HUES64 (cell line): ENCODE measurements around the gene LSM6. TPM values are rescaled to one million over a fixed set of nuclear protein-coding genes. Genes with fewer than 3 reads are reported as not detected.

ENCODE experiments used
- H3K27ac ChIP-seq: 2 replicates; pipeline ENCODE4 v1.7.0; 2013; ENCODE audit warnings: low read depth, low read length, inconsistent platforms
- H3K27me3 ChIP-seq: 2 replicates; pipeline ENCODE4 v1.6.1; 2013; ENCODE audit warnings: mild to moderate bottlenecking, low read length; ENCODE audit not compliant: insufficient read depth
- H3K36me3 ChIP-seq: 2 replicates; pipeline ENCODE4 v1.6.1; 2013; ENCODE audit warnings: mild to moderate bottlenecking, low read length; ENCODE audit not compliant: insufficient read depth
- H3K4me1 ChIP-seq: 2 replicates; pipeline ENCODE4 v1.6.1; 2013; ENCODE audit warnings: mild to moderate bottlenecking, low read length, moderate library complexity; ENCODE audit not compliant: insufficient read depth
- H3K4me3 ChIP-seq: 2 replicates; pipeline ENCODE4 v1.5.1; 2013; ENCODE audit warnings: mild to moderate bottlenecking, low read length, moderate library complexity
- H3K9ac ChIP-seq: 2 replicates; pipeline ENCODE4 v1.6.1; 2013; ENCODE audit warnings: mild to moderate bottlenecking, low read depth, low read length
- H3K9me3 ChIP-seq: 2 replicates; pipeline ENCODE4 v1.6.1; 2013; ENCODE audit warnings: low read depth, low read length; ENCODE audit not compliant: insufficient read depth
- WGBS: fragments of 150-250, 120-280 bp; methylation state at CpG from one replicate; pipeline ENCODE4 v1.1.7; 2013; ENCODE audit warnings: missing lambda C conversion rate; 5-methylcytosine and 5-hydroxymethylcytosine counted together
- polyA plus RNA-seq, 2 experiments: library from polyadenylated mRNA; stranded (reverse); fragments of 50-300 nt; gene quantifications; one replicate each; pipeline ENCODE4 v1.2.3, GENCODE V29; 2013

LSM6 gene
- polyA plus RNA-seq (2013, experiment 1 of 2) = 67.2 TPM
- polyA plus RNA-seq (2013, experiment 2 of 2) = 78.7 TPM

- H3K4me3 ChIP-seq = peak within 1 kb of the TSS; percentile 92
- no peaks in the 10 kb centered on the region for H3K27me3 ChIP-seq
- WGBS = under 1% methylated on average over 75 of the region's 75 CpGs
- peak within 1 kb of the TSS; percentile 81 for H3K27ac ChIP-seq
- H3K4me1 ChIP-seq = peaks cover 17% of the 10 kb centered on the region
- H3K9me3 ChIP-seq = no peaks in the 10 kb centered on the region
- H3K36me3 ChIP-seq = peaks cover 4% of the 10 kb centered on the region; the same call in 1 of the 2 replicates
- peak within 1 kb of the TSS; percentile 94 for H3K9ac ChIP-seq
Measured at GRCh38 chr4:146175541-146176453, at the start of gene LSM6. LSM6 (plus strand) TSS chr4:146175718; CDS start chr4:146182922, 7,204 bp downstream.

GRCh38 chr4:146132445-146132844 lies 43.1 kb upstream of the LSM6 start:
- Histone ChIP-seq H3K4me3 (no peak overlapping the region), H3K4me1 (no peaks in the 10 kb centered on the region)

GRCh38 chr4:146134761-146135445 lies 40.6 kb upstream of the LSM6 start:
- Histone ChIP-seq H3K27me3 (no peaks in the 10 kb centered on the region), H3K9me3 (no peaks in the 10 kb centered on the region), H3K9ac (no peak overlapping the region), H3K4me1 (no peaks in the 10 kb centered on the region), H3K4me3 (no peak overlapping the region), H3K36me3 (no peaks in the 10 kb centered on the region), H3K27ac (no peak overlapping the region)
- WGBS = 82% methylated on average over 8 of the region's 8 CpGs

More at GRCh38 chr4:146132445-146132844, 43.1 kb upstream of the LSM6 start:
- H3K9me3 ChIP-seq = no peaks in the 10 kb centered on the region
- no peaks in the 10 kb centered on the region for H3K27me3 ChIP-seq
- no peak overlapping the region for H3K9ac ChIP-seq
- no peak overlapping the region for H3K27ac ChIP-seq
- 94% methylated on average over 7 of the region's 7 CpGs for WGBS
- no peaks in the 10 kb centered on the region for H3K36me3 ChIP-seq

- no peaks in the 10 kb centered on the region for H3K36me3 ChIP-seq
- no peaks in the 10 kb centered on the region for H3K9me3 ChIP-seq
- no peak overlapping the region for H3K27ac ChIP-seq
- no peak overlapping the region for H3K9ac ChIP-seq
- no peaks in the 10 kb centered on the region for H3K27me3 ChIP-seq
- WGBS = 93% methylated on average over 2 of the region's 2 CpGs
- H3K4me3 ChIP-seq = no peak overlapping the region
- no peaks in the 10 kb centered on the region for H3K4me1 ChIP-seq
Measured at GRCh38 chr4:146135941-146136340, 39.6 kb upstream of the LSM6 start.

- H3K9ac ChIP-seq = no peak overlapping the region
- no peaks in the 10 kb centered on the region for H3K4me1 ChIP-seq
- H3K4me3 ChIP-seq = no peak overlapping the region
- H3K36me3 ChIP-seq = no peaks in the 10 kb centered on the region
- no peaks in the 10 kb centered on the region for H3K27me3 ChIP-seq
- no peak overlapping the region for H3K27ac ChIP-seq
- no peaks in the 10 kb centered on the region for H3K9me3 ChIP-seq
Measured at GRCh38 chr4:146142768-146143167, 32.8 kb upstream of the LSM6 start.

- no peaks in the 10 kb centered on the region for H3K4me1 ChIP-seq
- no peak overlapping the region for H3K4me3 ChIP-seq
- H3K36me3 ChIP-seq = no peaks in the 10 kb centered on the region
- H3K27ac ChIP-seq = no peak overlapping the region
- WGBS = 99% methylated on average over 3 of the region's 3 CpGs
- H3K9me3 ChIP-seq = no peaks in the 10 kb centered on the region
- H3K9ac ChIP-seq = no peak overlapping the region
- no peaks in the 10 kb centered on the region for H3K27me3 ChIP-seq
Measured at GRCh38 chr4:146143888-146144287, 31.6 kb upstream of the LSM6 start.

GRCh38 chr4:146146918-146147317 lies 28.6 kb upstream of the LSM6 start:
- H3K36me3 ChIP-seq = no peaks in the 10 kb centered on the region
- WGBS = 96% methylated on average over 3 of the region's 3 CpGs

GRCh38 chr4:146148021-146148420 lies 27.5 kb upstream of the LSM6 start:
- H3K36me3 ChIP-seq = no peaks in the 10 kb centered on the region
- H3K4me3 ChIP-seq = no peak overlapping the region
- no peak overlapping the region for H3K9ac ChIP-seq
- no peak overlapping the region for H3K27ac ChIP-seq
- no peaks in the 10 kb centered on the region for H3K9me3 ChIP-seq
- no peaks in the 10 kb centered on the region for H3K27me3 ChIP-seq
- WGBS = 98% methylated on average over 4 of the region's 4 CpGs
- H3K4me1 ChIP-seq = 0 out of 2 replicates have a peak, but pooled peaks cover under 1% of the 10 kb centered on the region

More at GRCh38 chr4:146146918-146147317, 28.6 kb upstream of the LSM6 start:
- Histone ChIP-seq H3K9me3 (no peaks in the 10 kb centered on the region), H3K9ac (no peak overlapping the region), H3K27me3 (no peaks in the 10 kb centered on the region), H3K27ac (no peak overlapping the region), H3K4me1 (no peaks in the 10 kb centered on the region), H3K4me3 (no peak overlapping the region)

GRCh38 chr4:146154057-146154456 lies 21.5 kb upstream of the LSM6 start:
- Histone ChIP-seq H3K9me3 (no peaks in the 10 kb centered on the region), H3K27me3 (no peaks in the 10 kb centered on the region), H3K27ac (no peak overlapping the region), H3K4me3 (no peak overlapping the region), H3K4me1 (peaks cover 13% of the 10 kb centered on the region), H3K36me3 (no peaks in the 10 kb centered on the region), H3K9ac (no peak overlapping the region)
- WGBS = 55% methylated on average over 2 of the region's 2 CpGs

GRCh38 chr4:146155152-146155724 lies 20.3 kb upstream of the LSM6 start:
- no peak overlapping the region for H3K9ac ChIP-seq
- no peak overlapping the region for H3K4me3 ChIP-seq
- H3K27me3 ChIP-seq = no peaks in the 10 kb centered on the region
- 95% methylated on average over 2 of the region's 3 CpGs for WGBS
- H3K27ac ChIP-seq = no peak overlapping the region
- H3K36me3 ChIP-seq = no peaks in the 10 kb centered on the region
- no peaks in the 10 kb centered on the region for H3K9me3 ChIP-seq
- peaks cover 13% of the 10 kb centered on the region for H3K4me1 ChIP-seq
